ENCODE data around the gene CAPN10.

DNA sequence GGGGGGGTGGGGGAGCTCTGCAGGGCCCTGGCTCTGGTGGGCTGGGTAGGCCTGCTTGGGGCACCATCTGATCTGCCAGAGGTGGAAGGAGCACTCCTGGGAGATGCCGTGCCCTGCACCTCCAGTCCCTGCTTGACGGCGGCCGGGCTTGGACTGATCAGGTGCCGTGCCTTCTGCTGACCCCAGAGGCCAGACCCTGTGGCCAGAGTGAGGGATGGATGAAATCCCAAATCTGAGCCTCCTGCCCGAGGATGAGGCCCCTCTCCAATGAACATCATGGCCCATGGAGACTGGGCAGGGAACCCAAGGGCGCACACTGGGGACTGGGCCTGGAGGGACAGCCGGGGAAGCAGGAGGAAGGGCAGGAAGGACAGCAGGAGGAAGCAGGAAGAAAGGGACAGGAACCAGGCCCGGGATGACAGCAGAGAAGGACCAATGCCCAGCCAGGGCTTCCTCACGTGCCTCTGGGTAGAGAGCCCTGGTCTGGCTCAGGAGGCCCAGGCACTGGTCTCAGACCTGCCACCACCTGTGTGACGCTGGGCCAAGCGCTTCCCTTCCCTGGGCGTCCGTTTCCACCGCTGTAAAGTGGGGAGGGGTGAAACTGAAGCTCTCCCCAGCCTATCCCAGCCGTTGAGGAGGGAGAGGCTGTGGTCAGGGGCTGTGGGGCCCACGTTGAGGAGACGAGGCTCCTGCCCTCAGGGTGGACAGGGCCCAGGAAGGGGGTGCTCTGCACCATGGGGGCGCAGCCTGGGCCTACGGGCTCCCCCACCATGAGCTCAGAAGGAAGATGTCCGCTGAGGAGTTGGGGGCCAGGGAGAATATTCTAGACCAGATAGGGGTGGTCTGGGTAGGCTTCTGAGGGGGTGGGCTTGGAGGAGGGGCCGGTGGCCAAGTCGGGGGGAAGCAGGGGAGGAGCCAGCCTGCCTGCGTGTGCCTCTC, 37.7 kb downstream of the CAPN10 start:
- TF ChIP-seq EZH2 (IDR thresholded peaks at IDR 0.05; ENCODE audit: insufficient read depth, poor library complexity, severe bottlenecking) (no peak), EZH2phosphoT487 (IDR thresholded peaks at IDR 0.05; ENCODE audit: insufficient read depth, low read depth) (no peak)

All from GM23248 (cell line).